ENCODE results near the gene SMAD3.
A peak's percentile ranks its signal among the peaks of the same experiment; 100 is the strongest.

Gene SMAD3

GRCh38 chr15:67161412-67161811 is 96.0 kb downstream of the SMAD3 start:
- peak in 1 of 2 experiments; percentile 17 for DNase-seq (ENCODE audit: low read depth in 1 of 2, low spot score in 1 of 2)
- H3K27me3 ChIP-seq (ENCODE audit: insufficient read depth, poor library complexity, severe bottlenecking), result no peaks in the 10 kb centered on the region
- TF ChIP-seq GABPA (IDR thresholded peaks at IDR 0.05; ENCODE audit: low read depth), result no peak
- TF ChIP-seq CTCF (IDR thresholded peaks at IDR 0.05; ENCODE audit: insufficient read depth, low read length), result no peak
- TF ChIP-seq POLR2AphosphoS5 (IDR thresholded peaks at IDR 0.05; ENCODE audit: low read depth), result no peak
- no peak for TF ChIP-seq REST (IDR thresholded peaks at IDR 0.05; ENCODE audit: insufficient replicate concordance, low read depth)
- TF ChIP-seq SPI1 (IDR thresholded peaks at IDR 0.05; ENCODE audit: borderline replicate concordance, low read depth), result peak; percentile 84
- H3K4me3 ChIP-seq (replicated peaks; ENCODE audit: insufficient read depth, low read length), result no peak overlapping the region
- no peak overlapping the region for H3K27ac ChIP-seq (replicated peaks)

- Histone ChIP-seq H3K27me3 (ENCODE audit: insufficient read depth, poor library complexity, severe bottlenecking) (no peaks in the 10 kb centered on the region), H3K27ac (replicated peaks) (no peak overlapping the region), H3K4me3 (replicated peaks; ENCODE audit: insufficient read depth, low read length) (no peak overlapping the region)
- no peak for DNase-seq (ENCODE audit: low read depth in 1 of 2, low spot score in 1 of 2)
- TF ChIP-seq GABPA (IDR thresholded peaks at IDR 0.05; ENCODE audit: low read depth) (no peak), CTCF (IDR thresholded peaks at IDR 0.05; ENCODE audit: insufficient read depth, low read length) (no peak), SPI1 (IDR thresholded peaks at IDR 0.05; ENCODE audit: borderline replicate concordance, low read depth) (no peak), REST (IDR thresholded peaks at IDR 0.05; ENCODE audit: insufficient replicate concordance, low read depth) (no peak), POLR2AphosphoS5 (IDR thresholded peaks at IDR 0.05; ENCODE audit: low read depth) (no peak)
These were observed 96.5 kb downstream of the SMAD3 start for GRCh38 chr15:67161881-67162280.

- DNase-seq (ENCODE audit: low read depth in 1 of 2, low spot score in 1 of 2), result no peak
- no peak for TF ChIP-seq REST (IDR thresholded peaks at IDR 0.05; ENCODE audit: insufficient replicate concordance, low read depth)
- TF ChIP-seq SPI1 (IDR thresholded peaks at IDR 0.05; ENCODE audit: borderline replicate concordance, low read depth), result no peak
- no peak for TF ChIP-seq CTCF (IDR thresholded peaks at IDR 0.05; ENCODE audit: insufficient read depth, low read length)
- TF ChIP-seq GABPA (IDR thresholded peaks at IDR 0.05; ENCODE audit: low read depth), result no peak
- no peak for TF ChIP-seq POLR2AphosphoS5 (IDR thresholded peaks at IDR 0.05; ENCODE audit: low read depth)
- H3K27ac ChIP-seq (replicated peaks), result no peak overlapping the region
- no peak overlapping the region for H3K4me3 ChIP-seq (replicated peaks; ENCODE audit: insufficient read depth, low read length)
- no peaks in the 10 kb centered on the region for H3K27me3 ChIP-seq (ENCODE audit: insufficient read depth, poor library complexity, severe bottlenecking)
These were observed 97.8 kb downstream of the SMAD3 start for GRCh38 chr15:67163180-67163579.
